EH (cell line): ENCODE measurements around the gene ICAM5.

Experiments used
- DNase-seq: peaks from one replicate; pipeline ENCODE4 v3.0.0-alpha.2; 2015; ENCODE audit warnings: low read depth

ICAM5 gene

GRCh38 chr19:10343495-10343894 is 53.7 kb downstream of the ICAM5 start:
- DNase-seq = peak; percentile 5

- peak; percentile 87 for DNase-seq
Measured at GRCh38 chr19:10344780-10345179, 55.0 kb downstream of the ICAM5 start.
